HepG2 (cell line): ENCODE data around the gene IL32. TPM values are rescaled to one million over a fixed set of nuclear protein-coding genes. Genes with fewer than 3 reads are reported as not detected.

Experiments used
- GATA4 ChIP-seq: sonication (generic); IDR thresholded peaks from 2 replicates; pipeline ENCODE4 v1.6.1; 2016; ENCODE audit warnings: antibody characterized with exemption, low read depth, borderline replicate concordance
- MYPOP ChIP-seq: sonication (generic); formaldehyde crosslinking; IDR thresholded peaks from 2 replicates; pipeline ENCODE4 v1.8.1; 2023; ENCODE audit warnings: mild to moderate bottlenecking, moderate library complexity, missing genetic modification reagents
- PAX8 ChIP-seq: sonication (generic); formaldehyde crosslinking; IDR thresholded peaks from 2 replicates; pipeline ENCODE4 v1.8.0; 2022; ENCODE audit warnings: mild to moderate bottlenecking, missing genetic modification reagents, borderline replicate concordance
- TCF7 ChIP-seq: sonication (generic); IDR thresholded peaks from 2 replicates; pipeline ENCODE4 v1.6.1; 2016; ENCODE audit warnings: antibody characterized with exemption, low read depth
- TEAD3 ChIP-seq: optimal IDR thresholded peaks from 2 replicates; pipeline ENCODE3; 2016; ENCODE audit warnings: borderline replicate concordance
- ZNF281 ChIP-seq: sonication (generic); formaldehyde crosslinking; IDR thresholded peaks from 2 replicates; pipeline ENCODE4 v1.4.0; 2020; ENCODE audit warnings: missing genetic modification reagents, borderline replicate concordance
- ZNF292 ChIP-seq: sonication (generic); formaldehyde crosslinking; IDR thresholded peaks from 2 replicates; pipeline ENCODE4 v1.8.1; 2022; ENCODE audit warnings: mild to moderate bottlenecking, low read depth, missing genetic modification reagents, borderline replicate concordance
- ZNF407 ChIP-seq: sonication (generic); formaldehyde crosslinking; IDR thresholded peaks from one replicate; pipeline ENCODE4 v1.5.1; 2020; ENCODE audit warnings: mild to moderate bottlenecking, missing genetic modification reagents; ENCODE audit errors: not compliant biosample characterization
- ZNF567 ChIP-seq: sonication (generic); formaldehyde crosslinking; IDR thresholded peaks from 2 replicates; pipeline ENCODE4 v1.8.1; 2023; ENCODE audit warnings: mild to moderate bottlenecking, missing genetic modification reagents, borderline replicate concordance
- ZNF570 ChIP-seq: sonication (generic); formaldehyde crosslinking; IDR thresholded peaks from 2 replicates; pipeline ENCODE4 v1.4.0; 2020; ENCODE audit warnings: mild to moderate bottlenecking, missing genetic modification reagents, borderline replicate concordance
- ZNF607 ChIP-seq: sonication (generic); formaldehyde crosslinking; IDR thresholded peaks from 2 replicates; pipeline ENCODE4 v1.5.1; 2020; ENCODE audit warnings: missing genetic modification reagents, mild to moderate bottlenecking, borderline replicate concordance
- ZNF672 ChIP-seq: sonication (generic); formaldehyde crosslinking; IDR thresholded peaks from 2 replicates; pipeline ENCODE4 v1.8.1; 2022; ENCODE audit warnings: missing genetic modification reagents
- polyA plus RNA-seq, 8 experiments: library from polyadenylated mRNA; depleted of rRNA in 3 of 8; stranded (reverse) in 7 of 8; unstranded in 1 of 8; fragments of >200 nt; fragmentation: Illumina TruSeq in 4 of 8; extraction: Trizol in 4 of 8; gene quantifications; 2 replicates each; pipeline versions ENCODE4 v1.2.1 to v1.2.3, GENCODE V29; 2011 to 2016; ENCODE audit warnings: low read depth in 4 of 8, missing spikeins in 1 of 8, mixed read lengths in 1 of 8; ENCODE audit not compliant: insufficient read depth in 1 of 8
- total RNA-seq, 5 experiments: library from RNA; depleted of rRNA; stranded (reverse); fragments of >200 nt; fragmentation: Illumina TruSeq; extraction: Trizol; gene quantifications; 2 replicates each; pipeline ENCODE4 v1.2.3, GENCODE V29; 2016; ENCODE audit warnings: low read depth in 1 of 5

IL32 gene
- total and polyA plus RNA-seq, 2 of the 13 experiments (the other 11 are each of a cell fraction or from before 2014, with no cell fraction given), result 115 to 165 TPM

GRCh38 chr16:3065069-3065741 is at the start of gene IL32 (continued):
- TF ChIP-seq ZNF407 (CRISPR knock-in tag), result no peak
- no peak for TF ChIP-seq GATA4
- TF ChIP-seq ZNF292 (CRISPR knock-in tag), result no peak
- TF ChIP-seq ZNF281 (CRISPR knock-in tag), result peak; percentile 39; the same call in 1 of the 2 replicates
- peak; percentile 96; the same call in 1 of the 2 replicates for TF ChIP-seq ZNF607 (CRISPR knock-in tag)
- TF ChIP-seq PAX8 (CRISPR knock-in tag), result no peak
- no peak for TF ChIP-seq TCF7
- no peak; the same call in 1 of the 2 replicates for TF ChIP-seq ZNF567 (CRISPR knock-in tag)
- TF ChIP-seq ZNF570, result no peak
- TF ChIP-seq ZNF672, result no peak
- TF ChIP-seq TEAD3 (CRISPR knock-in tag), result peak; percentile 89
- 0 out of 2 replicates have a peak, but pooled peaks have one; percentile 10 for TF ChIP-seq MYPOP (CRISPR knock-in tag)
